NCI-H2196 (cell line): ENCODE results near the gene RUNX1.

Source experiments
- DNase-seq: peaks from one replicate; lab custom pipeline; 2025; ENCODE audit not compliant: unreplicated experiment; lab: John Stamatoyannopoulos, UW

RUNX1 gene

DNA sequence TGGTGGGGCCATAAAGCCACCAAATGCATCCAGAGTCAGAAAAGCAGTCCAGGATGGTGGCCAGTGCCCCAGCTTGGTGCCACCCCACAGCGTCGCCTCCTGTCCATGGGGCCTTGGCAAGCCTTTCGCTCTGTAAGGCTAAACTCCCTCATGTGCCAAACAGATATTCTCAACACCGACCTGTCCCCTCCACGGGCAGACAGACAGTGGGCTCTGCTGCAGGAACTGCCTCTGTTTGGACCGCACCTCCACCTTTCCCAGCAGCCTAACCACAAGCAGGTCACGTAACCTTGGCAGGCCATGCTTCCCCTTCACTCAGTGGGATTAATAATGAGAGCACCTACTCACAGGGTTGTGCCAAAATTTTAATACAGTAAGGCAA is 11.7 kb downstream of the RUNX1 start:
- DNase-seq = no peak

DNA sequence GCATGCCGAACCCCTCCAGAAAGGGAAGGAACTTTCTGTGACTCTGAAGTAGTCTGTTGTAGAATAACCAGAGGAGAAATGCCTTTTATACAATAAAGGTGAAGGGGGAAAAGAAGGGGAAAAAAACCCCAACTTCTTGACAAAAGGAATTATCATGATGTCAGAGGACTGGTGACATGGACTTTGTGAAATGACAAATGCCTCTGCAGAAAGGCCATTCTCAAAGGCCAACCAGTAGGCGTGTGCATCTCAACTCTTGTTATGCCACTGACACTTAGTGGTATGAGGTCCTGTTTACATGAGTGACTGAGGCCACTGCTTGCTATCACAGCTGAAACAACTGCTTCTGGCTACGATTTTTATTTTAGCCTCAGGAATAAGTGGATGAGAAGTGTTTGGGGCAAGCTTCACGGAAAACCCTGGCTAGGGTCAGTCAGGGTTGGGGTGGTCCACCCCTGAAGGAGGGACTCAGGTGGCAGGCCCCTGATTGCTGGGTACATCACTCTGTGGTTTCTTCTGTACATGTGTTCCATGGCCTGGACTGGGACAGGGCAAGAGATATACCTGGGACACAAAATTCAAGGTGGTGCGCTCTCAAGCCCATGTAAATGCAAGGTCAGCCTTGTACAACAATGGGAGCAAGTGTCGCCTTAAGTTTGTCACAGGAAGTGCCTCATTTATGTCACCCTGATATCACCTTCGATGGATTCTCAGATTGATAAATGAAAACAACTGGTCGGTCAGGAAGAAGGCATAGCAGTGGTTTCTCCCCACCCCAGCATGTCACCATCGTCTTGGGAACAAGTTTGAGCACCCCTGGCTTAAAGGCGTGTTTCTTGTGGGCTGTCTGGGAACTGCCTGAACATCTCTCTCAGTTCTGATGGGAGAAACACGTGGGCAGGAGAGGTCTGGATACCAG is 12.4 kb downstream of the RUNX1 start:
- DNase-seq = no peak

DNA sequence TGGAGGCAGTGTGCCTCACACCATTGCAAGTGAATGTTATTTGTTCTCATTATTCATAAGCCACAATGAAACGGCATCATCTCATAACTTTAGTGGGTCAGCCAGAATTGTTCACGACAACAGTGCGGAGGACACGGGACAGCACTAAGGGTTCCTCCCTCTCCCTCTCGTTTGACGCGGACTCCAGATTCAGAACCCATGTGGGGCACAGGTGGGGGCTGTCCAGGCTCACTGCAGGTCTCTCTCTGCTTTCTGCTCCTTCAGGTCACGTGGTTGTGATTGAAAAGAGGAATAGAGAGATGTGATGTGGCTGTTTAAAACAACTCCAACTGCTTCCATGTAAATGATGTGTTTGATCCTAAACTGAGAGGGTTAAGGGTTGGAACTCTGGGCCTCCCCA is 13.5 kb downstream of the RUNX1 start:
- DNase-seq = no peak

DNA sequence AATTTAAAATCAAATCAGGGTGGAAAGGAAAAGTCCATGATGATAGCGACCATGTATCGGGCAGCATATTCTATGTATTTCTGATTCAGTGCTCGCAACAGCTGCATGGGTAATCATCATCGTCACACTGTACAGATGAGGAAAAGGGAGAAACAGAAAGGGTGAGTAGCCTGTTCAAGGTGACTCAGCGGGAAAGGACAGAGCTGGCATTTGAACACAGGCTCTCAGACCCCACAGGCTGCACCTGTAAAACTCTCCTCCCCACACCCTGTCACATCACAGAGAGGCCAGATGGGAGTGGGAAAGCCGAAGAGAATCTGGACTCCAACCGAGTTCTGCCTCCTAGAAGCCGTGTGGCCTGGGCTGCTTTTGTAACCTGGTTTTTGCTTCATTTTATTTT is 14.0 kb downstream of the RUNX1 start:
- no peak for DNase-seq

DNA sequence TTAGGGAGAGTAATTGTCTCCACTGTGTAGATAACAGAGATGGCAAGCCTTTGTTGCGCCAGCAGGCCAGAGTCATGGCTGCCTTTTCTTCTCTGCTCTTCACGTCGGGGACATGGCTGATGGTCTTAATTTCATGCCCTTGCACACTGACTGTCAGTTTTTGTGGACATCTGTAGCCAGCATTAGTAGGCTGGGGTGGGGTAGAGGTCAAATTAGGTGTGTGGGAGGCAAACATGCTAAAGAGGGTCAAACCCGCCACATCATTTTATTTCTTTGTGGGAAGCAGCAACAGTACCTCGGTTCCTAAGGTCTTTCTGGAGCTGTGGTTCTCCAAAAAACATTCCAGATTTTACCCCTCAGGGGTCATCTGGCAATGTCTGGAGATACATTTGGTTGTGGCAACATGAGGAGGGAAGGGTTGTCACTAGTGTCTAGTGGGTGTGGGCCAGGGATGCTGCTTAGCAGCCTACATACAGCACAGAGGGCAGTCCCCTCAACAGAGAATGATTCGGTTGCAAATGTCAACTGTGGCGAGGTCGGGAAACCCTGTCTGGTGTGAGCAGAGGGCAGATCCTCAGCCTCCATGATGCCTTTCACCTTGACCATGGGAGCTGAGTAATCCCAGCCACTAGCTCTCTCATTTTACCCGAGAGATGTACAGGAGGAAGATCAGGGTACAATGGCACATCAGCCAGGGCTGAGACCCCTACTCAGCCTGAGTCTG is 14.7 kb downstream of the RUNX1 start:
- DNase-seq = no peak

DNA sequence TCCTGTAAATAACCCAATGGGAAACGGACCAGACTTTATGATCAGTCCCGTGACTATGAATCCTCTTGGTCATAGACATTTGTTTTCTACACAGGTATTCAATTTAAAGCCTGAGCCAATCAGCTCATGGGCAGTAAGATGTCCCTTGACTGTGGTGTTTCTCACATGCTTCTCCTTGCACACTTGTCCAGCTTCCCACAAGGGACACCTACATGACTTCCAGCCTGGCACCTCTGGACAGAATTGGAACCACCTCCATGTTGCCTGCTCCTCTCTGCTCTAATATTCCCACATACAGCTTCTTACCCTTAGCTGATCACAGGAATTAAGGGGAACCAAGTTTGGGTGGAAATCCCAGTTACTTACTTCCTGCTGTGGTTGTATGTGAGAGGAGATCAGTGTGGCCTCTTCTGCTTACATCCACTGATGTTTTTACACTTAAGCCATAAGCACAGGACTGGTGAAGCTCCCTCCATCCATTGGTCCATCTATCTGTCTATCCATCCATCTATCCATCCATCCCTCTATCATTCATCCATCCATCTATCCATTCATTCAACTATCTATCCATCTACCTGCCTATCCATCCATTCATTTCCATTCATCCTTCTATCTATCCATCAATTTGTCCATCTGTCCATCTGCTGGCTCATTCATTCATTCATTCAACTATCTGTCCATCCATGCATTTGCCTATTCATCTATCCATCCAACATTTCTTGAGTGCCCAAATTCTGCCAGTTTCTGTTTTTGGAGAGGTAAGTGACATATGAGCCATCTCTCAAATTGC is 16.4 kb downstream of the RUNX1 start:
- no peak for DNase-seq

DNA sequence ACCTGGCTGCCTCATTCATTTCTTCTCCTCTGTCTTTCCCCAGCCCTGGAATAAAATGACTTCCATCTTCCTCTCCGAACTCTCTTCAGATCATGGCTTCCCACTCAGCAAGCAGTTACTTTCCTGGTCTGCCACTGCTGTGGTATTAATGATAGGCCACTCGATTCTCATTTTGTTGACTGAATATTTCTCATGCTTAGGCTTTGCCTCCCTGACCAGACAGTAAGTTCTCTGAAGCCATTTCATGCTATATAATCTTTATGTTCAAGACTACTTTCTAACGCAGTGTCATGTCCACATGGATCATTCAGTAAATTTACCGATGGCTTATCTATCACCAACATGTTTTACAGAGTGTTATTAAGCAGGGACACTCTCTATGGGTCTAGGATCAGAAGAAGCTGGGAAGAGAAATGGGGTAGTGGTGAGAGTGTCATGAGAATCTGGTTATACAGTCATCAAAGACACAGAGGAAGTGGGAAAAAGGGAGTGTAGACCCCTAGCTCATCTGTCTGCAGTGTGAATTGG is 20.6 kb downstream of the RUNX1 start:
- DNase-seq = no peak

DNA sequence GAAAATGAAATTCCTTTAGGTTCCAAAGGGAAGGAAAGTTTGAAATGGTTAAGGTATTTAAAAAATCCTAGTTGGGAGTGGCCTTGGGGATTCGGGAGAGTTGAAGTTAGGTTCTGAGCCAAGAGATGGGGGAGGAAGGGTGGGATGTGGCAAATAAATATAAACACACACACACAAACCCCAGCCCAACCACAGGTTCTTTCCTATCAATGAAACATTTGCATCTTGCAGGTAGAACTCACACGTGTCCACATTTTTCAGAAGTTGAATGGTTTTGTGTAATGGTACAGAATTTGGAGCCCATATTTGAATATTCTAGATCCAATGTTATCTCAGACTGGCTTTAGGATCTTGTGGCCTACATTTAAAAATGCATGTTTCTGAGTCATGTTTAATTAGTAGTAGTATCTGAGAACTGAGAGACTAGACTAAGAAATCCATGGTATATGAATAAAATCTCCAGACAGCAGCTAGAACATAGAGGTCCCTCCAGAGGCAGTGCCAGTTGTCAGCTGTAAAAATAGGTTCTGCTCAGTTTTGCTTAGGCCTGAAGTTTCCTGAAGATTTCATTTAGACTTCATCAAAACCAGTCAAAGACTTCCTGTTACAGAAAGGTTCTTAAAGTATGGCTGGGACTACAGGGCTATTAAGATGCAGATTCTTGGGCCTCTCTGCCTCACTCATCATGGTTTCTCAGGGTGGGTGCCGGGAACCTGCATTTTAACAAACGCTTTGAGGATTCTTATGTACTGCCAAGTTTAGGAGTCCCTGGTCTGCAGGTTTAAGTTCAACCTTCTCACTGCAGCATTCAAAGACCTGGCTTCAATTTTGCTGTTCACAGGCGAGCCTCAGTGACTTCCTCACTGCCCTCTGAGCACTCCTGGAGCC is 21.3 kb downstream of the RUNX1 start:
- no peak for DNase-seq

DNA sequence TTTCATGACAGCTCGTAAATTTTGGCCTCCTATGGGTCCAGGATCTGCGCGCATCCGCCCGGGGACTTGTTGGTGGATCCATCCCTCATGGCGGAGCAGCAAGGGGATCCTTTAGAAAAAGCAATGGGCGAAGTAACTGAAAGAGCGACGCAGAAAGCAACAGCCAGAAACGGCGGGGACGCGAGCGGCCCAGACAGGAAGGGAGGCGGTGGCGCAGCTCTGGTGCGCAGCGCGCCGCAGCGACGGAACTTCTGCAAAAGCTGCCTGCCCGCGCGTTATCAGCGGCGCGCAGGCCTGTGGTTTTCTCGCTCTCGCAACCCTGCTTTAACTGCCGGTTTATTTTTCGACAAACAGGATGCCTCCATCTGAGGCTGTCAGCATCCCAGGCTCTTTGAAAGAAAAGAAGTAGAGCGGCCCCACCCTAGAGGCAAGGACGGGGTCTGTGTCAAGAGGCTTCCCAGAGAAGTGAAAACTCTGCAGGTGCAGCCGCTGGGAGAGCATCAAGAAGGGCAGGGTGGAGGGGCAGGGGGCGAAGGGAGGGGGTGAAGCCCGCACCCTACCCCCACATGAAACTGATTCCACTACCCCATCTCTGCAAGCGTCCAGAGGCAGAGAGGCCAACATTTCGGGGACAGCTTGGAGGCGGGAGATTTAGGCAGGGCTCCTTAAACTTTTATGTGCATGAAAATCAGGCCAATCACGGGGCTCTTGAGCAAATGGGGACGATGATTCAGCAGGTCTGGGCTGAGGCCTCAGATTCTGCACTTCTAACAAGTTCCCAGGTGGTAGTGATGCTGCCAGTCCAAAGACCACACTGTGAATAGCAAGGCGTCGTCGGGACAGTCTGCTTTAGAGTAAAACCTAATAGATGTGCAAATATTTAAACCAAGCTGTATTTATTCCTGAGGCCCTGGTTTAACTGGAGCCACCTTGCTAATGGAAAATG is 22.2 kb downstream of the RUNX1 start:
- no peak for DNase-seq

DNA sequence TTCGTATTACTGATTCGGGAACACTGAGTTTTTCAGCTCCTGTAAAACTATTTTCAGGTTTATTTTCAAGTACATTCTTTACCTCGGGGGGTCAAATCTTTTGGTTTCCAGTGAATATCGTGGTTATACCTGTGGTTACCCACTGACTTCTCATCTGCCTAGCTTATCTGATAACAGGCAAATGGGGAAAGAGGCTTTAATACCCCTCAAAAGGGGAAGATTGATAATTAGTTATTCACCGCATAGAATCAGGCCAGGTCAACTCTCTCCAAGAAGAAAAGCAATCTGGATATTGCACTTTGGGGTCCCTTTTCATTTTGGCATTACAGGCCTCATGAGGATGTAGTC is 23.0 kb downstream of the RUNX1 start:
- no peak for DNase-seq

DNA sequence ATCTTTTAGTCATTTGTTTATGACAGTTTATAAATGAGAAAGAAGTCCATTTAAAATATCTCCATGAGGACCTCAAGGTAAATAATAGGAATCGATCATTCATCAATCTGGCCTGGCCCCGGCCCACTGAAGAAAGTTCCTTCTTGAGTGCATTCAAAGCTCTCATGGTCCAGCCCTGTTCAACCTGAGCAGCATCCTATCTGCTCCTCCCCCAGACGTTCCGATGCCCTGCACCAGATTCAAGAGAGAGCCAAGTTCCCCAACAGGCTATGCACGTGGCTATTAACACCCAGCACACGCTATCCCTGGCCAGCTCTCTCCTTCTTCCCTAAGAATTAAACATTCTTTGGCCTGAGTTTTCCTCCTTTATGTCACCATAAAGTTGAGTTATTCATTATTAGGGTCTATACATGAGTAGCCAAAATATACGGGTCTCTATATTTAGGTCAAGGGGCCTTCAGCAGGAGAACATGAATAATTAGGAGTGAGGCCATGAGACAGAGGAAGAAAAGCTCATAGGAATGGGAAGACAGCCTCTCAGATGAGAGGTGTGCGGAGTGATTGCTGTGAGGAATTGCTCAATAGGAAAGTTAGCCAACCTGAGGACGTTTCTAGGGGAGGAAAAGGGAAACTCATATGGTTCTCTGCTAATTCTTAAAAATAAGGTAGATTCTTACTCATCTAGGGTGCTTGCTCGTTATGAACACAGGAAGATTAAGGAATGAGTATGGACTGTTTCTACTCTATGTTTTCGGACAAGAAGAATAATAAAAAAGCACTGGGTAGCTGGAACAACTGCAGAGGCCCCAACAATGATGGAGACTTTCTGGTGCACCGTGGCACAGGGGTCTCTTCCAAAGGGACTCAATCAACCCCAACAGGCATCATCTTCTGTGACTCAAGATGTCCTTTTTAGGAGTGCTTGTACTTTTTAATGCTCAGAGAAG is 23.6 kb downstream of the RUNX1 start:
- DNase-seq = no peak

DNA sequence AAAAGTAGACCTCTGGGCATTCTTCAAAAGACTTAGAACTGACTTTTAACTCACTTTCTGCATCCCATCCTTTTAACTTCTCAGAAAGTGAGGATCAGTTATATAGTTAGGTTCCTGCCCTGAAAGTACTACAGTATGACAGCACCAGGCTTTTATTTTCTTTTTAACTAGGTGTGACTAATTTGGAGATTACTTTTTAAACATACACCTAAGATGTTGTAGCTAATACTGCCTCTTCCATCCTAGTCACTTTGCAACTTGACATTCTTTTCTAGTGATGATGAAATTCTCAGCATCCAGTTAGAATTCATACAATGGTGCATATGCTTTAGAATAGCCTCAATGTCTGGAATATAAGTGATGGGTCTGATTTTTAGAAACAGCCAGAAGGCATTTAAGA is 24.6 kb downstream of the RUNX1 start:
- no peak for DNase-seq

DNA sequence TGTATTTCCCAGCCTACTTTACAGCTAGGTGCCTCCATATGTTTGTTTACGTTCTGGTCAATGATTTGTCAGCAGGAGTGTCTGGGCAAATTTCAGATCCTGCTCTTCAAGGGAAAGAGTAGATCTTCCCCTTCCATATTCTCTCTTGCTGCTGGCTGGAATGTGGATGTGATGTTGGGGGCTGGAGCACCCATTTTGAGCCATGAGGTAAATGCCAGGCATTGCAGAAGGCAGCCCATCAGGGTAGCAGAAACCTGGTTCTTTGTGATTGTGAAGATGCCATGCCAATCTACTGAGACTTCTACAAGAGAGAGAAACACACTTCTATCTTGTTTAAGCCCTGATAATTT is 25.1 kb downstream of the RUNX1 start:
- no peak for DNase-seq

DNA sequence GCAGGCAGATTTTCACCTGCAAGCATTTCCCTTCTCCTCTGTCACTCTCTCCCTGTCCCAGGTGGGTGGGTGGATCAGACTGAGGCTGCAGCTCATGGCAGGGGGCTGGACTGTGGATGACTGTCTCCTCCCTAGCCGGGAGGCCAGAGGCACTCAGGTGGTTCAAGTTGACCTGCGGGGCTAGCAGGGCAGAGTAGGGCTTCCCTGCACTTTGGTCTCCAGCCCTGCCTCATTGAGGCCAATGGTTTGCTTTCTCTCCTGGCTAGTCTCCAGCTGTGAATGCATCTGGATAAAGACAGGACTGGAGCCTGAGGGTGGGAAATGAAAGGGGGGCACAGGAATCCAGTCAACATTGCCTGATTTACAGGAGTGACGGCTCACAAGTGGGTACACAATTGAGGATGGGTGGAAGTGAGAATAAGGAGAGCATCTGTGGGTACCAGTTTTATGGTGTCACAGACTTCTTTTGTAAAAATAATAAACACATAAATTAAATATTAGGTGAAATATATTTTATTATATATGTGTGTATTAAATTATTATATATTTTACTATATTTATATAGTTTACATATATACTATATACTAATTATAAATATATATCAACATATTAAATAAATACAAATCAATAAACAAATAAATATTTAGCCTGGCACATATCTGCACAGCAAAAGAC is 25.6 kb downstream of the RUNX1 start:
- no peak for DNase-seq

DNA sequence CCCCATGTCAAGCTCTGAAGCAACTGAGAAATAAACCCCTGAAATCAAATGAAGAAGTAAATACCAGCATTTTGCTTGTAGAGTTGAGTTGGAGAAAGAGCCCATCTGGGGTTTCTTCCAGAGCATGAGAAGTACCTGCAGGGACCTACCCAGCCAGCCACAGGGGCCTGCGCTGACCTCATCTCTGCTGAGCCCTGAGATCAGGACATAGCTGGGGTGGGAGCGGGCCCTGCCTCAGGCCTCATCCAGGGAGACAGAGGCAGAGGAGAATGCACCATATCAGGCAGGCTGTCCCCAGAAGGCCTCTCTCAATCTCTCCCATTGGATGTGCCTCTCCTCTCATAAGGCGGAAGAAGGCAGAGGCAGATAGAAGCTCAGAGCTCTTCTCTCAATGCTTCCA is 27.6 kb downstream of the RUNX1 start:
- DNase-seq = no peak

DNA sequence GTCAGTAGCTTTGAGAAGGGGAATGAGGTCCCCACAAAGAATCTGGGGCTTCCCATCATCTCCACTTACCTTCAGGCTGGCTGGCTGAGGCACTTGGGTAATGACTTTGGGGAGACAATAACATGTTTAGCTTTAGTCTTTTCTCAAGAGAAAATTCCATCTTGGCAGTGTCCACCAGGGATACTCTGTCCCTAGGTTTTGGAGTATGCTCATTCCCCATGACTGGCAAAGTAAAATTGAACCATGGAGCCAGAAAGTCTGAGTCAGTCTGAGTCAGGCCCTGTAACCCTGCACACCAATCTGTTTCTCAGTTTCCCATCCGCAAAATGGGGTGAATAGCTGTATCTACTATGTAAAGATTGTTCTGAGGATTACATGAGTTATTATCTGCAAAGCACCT is 28.2 kb downstream of the RUNX1 start:
- DNase-seq = no peak

DNA sequence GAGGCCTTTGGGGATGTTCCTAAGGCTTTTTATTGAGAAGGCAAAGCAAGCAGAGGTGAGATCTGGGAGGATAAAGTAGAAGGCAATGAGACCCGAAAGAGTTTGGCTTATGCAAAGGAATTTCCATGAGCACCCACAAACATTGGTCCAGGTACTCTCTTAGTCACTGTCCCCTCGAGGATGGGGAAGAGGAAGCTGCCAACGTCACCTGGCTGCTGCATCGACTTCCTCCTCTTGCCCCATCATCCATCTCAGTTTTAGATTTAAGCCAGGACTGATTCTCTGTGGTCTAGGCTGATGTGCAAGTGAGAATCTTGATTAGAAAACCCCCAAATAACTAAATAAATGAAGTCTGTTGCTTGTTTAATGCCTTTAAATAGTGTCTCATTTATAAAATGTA is 28.7 kb downstream of the RUNX1 start:
- no peak for DNase-seq

DNA sequence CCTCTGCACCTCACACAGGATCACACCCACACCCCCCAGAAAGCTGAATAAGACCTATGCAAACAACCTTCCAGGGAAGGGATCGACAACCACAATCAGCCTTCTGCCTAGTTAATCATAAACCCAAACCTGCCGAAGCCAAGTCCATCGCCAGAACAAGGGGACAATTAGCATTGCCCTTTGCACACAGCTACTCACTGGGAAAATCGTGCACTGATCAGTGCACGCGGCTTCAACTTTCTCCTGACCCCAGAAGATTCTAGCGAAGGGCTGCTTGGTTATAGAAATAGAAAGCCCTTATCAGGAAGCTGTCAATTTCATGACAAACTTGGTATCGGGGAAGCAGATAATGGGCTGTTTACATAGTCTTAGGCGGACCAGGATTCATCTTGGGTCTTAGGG is 29.5 kb downstream of the RUNX1 start:
- no peak for DNase-seq
